Measurements from ENCODE around the gene DDRGK1.
"Not testable (repeated sequence)": the region's sequence is repeated elsewhere in the genome, so short reads cannot be mapped to it uniquely, and the experiment has no call there.

DDRGK1 gene

DNA sequence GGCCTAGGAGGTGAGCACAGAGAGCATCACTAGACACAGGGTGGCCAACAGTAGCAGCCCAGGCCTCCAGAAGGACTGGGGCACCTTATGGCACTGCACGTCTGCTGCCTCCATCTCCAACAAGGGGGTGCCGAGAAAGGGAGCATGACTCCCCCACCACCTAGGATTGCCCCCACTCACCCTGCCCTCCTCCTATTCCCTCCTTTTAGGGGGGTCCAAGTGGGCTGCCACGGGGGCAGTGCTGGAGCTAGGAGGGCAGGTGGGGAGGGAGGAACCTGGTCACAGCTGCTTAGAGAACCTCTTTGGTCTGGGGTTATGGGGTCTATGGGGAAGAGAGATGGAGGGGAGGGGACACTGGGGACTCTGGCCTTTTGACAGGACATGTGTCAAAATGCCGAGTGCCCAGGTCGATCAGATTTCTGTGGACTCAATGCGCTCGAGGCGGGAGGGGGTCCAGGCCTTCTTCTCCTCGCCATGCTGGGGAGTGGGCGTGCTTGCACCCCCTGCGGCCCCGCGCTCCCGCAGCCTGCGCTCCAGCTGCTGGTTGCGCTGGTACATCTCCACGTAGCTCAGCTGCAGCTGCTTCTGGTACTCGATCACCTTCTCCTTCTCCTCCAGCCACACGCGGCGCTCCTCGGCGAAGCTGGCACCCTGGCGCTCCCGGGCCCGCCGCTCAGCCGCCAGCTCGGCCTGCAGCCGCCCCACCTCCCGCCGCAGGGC, 40.3 kb downstream of the DDRGK1 start:
- Mint-ChIP-seq H3K4me1 (peaks cover 10% of the 10 kb centered on the region), H3K9me3 (no peaks in the 10 kb centered on the region), H3K27me3 (peaks cover 51% of the 10 kb centered on the region), H3K27ac (no peak overlapping the region), H3K4me3 (no peak overlapping the region), H3K36me3 (peaks cover 3% of the 10 kb centered on the region)
- CTCF ChIA-PET, result no interaction called here
- DNase-seq, result no peak

DNA sequence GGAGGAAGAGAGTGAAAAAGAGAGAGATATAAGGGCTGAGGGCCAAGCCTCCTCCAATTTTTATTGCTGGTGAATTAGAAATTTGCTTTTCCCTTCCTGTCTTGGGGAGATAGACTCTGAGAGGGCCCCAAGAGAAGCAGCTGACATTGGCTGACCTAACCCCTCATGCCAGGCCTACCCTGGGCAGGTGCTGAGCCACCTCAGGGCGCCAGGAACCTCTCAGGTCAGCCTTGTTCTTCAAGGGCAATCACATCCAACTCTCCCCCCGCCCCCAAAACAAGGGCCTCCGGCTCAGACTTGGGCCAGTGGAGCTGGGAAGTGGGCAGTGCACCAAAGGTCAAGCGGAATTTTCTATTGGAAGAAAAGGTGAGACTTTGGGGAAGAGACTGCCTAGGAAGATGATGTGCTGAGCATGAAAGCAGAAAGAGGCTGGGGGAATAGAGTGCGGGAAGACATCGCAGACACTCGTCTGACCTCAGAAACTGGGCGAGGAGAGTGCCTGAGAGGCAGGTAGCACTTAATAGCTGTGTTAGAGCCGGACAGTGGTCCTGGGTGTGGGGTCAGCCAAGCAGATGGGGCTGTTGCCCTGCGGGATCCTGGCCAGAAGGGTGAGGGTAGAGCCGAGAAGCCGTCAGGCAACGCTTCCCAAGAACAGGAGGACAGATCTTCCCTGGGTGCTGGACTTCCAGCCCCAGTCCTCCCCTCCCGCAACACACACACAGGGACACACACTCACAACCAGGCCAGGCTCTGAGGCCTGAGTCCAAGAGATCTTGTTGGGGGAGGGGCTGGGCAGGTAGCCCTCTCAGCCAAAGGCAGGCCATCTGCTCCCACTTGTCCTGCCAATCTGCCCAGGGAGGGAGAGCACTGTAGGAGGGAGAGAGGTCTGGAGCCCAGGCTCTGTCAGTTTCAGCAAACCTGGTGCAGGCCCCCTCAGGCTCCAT, 41.1 kb downstream of the DDRGK1 start:
- CTCF ChIA-PET, result interaction anchor here (1.4 to 1.5 kb wide), 2 partner anchors 9 to 107 kb away, joined by 3 to 5 read pairs; no protein-coding TSS in a partner anchor
- Mint-ChIP-seq H3K36me3 (peaks cover 10% of the 10 kb centered on the region), H3K9me3 (no peaks in the 10 kb centered on the region), H3K4me1 (peaks cover 14% of the 10 kb centered on the region), H3K27ac (no peak overlapping the region), H3K4me3 (no peak overlapping the region), H3K27me3 (peaks cover 43% of the 10 kb centered on the region)
- DNase-seq, result no peak

DNA sequence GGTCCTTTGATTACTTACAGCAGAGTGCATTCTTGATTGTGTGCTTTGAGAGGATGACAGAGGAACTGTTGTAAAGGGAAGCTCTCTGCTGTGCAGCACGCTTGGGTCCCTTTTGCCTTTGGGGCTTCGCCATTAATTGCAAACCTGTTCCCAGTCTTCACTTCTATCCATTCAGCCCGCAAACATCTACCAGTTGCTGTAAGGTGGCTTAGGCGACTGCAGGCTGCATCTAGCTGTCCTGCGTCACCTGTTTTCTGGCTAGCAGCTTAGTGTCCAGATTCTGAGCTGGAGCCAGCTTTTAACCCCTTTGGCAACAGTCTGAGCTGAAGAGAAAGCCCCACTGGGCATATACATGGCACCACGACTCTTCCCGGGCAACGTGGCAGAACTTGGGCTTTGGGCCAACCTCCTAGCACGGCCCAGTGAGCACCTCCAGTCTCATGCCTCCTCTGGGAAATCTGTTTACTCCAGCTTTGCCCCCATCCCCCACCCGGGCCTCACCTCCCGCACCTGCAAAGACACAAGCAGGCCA, 42.3 kb downstream of the DDRGK1 start:
- no peaks in the 10 kb centered on the region for H3K9me3 Mint-ChIP-seq
- no peak overlapping the region for H3K27ac Mint-ChIP-seq
- no peak for DNase-seq
- H3K36me3 Mint-ChIP-seq, result peaks cover 11% of the 10 kb centered on the region
- CTCF ChIA-PET, result interaction anchor here (1.4 to 1.5 kb wide), 2 partner anchors 10 to 105 kb away, joined by 3 to 5 read pairs; no protein-coding TSS in a partner anchor
- peaks cover 30% of the 10 kb centered on the region for H3K27me3 Mint-ChIP-seq
- peaks cover 25% of the 10 kb centered on the region for H3K4me1 Mint-ChIP-seq
- H3K4me3 Mint-ChIP-seq, result no peak overlapping the region

DNA sequence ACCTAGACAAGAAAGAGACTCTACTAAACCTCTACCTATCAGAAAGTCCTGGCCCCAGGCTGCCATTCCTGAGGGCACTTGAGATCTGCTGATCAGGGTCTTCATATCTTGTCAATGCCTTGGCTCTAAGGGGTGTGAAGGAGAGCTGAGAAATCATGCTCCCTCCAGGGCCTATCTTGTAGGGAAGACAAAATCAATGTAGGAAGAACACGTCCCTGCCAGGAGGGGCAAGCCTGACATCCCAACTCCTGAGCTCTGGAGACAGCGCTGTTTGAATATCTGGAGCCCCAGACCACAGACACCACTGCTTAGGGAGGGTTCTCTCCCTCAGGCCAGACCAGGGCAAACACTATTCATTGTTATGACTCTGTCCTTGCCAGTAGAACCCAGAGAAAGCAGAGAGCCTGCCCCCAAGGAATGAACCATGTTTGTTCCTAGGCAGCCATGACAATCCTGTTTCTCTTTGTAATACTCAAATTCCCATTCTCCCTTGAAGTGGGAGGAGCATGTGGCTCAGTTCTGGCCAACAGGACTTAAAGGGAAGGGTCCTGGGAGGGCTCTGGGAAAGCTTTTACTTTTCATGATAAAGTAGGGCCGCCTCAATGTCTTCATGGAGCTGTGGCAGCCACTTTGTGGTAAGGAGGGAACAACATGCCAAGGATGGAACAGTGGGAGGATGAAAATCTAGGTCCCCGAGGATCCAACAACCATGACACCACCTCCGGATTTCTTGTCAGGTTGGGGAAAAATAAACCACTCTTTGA, 43.0 kb downstream of the DDRGK1 start:
- CTCF ChIA-PET, result interaction anchor here (1.4 to 1.5 kb wide), 2 partner anchors 11 to 105 kb away, joined by 3 to 5 read pairs; no protein-coding TSS in a partner anchor
- H3K4me3 Mint-ChIP-seq, result peak overlapping the region; percentile 55
- H3K27me3 Mint-ChIP-seq, result peaks cover 24% of the 10 kb centered on the region
- peak overlapping the region; percentile 11 for H3K27ac Mint-ChIP-seq
- DNase-seq, result no peak
- H3K9me3 Mint-ChIP-seq, result no peaks in the 10 kb centered on the region
- peaks cover 31% of the 10 kb centered on the region for H3K4me1 Mint-ChIP-seq
- H3K36me3 Mint-ChIP-seq, result peaks cover 17% of the 10 kb centered on the region

DNA sequence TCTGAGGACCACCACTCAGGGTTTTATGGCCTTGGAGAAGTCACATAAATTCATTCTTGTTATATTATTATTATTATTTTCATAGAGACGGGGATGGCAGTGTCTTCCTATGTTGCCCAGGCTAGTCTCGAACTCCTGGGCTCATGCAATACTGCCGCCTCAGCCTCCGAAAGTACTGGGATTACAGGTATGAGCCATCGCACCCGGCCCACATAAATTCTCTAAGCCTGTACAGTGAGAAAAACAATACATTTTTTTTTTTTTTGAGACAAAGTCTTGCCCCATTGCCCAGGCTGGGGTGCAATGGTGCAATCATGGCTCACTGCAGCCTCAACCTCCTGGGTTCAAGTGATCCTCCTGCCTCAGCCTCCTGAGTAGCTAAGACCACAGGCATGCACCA, 44.1 kb downstream of the DDRGK1 start:
- Mint-ChIP-seq H3K4me3 (peak overlapping the region; percentile 28), H3K27ac (peak overlapping the region; percentile 58), H3K9me3 (no peaks in the 10 kb centered on the region), H3K4me1 (peaks cover 42% of the 10 kb centered on the region), H3K27me3 (peaks cover 13% of the 10 kb centered on the region), H3K36me3 (peaks cover 24% of the 10 kb centered on the region)
- CTCF ChIA-PET, result no interaction called here
- no peak for DNase-seq

DNA sequence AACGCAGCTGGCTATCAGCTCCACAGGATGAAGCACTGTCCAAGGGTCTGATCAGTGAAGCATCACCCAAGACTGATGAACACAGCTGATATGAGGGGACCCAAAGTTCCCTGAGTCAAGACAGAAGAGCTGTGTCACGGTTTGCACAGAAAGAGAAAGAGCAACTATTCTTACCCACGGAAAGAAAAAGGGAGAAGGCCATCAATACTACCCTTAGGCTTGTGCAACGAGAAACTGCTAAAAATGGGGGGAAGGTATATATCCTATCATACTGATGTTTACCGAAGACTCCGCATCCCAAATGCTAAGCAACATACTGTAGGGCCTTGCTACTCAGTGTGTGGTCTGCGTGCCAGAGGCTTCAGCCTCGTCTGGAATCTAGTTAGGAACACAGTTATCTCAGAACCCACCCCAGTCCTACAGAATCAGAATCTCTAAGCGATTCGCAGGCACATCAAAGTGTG, 45.5 kb downstream of the DDRGK1 start:
- Mint-ChIP-seq H3K4me3 (peak overlapping the region; percentile 94), H3K4me1 (peaks cover 48% of the 10 kb centered on the region), H3K27ac (peak overlapping the region; percentile 97), H3K36me3 (peaks cover 29% of the 10 kb centered on the region), H3K9me3 (no peaks in the 10 kb centered on the region), H3K27me3 (peaks cover 5% of the 10 kb centered on the region)
- CTCF ChIA-PET, result no interaction called here
- DNase-seq, result no peak

DNA sequence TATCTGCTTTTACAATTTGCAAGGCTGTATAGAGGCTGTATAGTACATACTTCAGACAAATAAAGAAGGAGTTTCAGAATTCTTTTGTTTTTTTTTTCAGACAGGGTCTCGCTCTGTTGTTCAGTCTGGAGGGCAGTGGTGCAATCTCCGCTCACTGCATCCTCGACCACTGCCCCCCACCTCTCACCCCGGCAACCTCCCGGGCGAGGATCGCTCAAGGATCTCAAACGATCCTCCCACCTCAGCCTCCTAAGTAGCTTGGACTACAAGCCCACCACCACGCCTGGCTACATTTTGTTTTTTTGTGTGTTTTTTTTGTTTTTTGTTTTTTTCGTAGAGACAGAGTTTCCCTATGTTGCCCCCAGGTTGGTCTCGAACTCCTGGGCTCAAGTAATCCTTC, 46.7 kb downstream of the DDRGK1 start:
- H3K4me3 Mint-ChIP-seq, result peak overlapping the region; percentile 94
- H3K4me1 Mint-ChIP-seq, result peaks cover 59% of the 10 kb centered on the region
- no peaks in the 10 kb centered on the region for H3K9me3 Mint-ChIP-seq
- peak overlapping the region; percentile 97 for H3K27ac Mint-ChIP-seq
- peaks cover 37% of the 10 kb centered on the region for H3K36me3 Mint-ChIP-seq
- no peak for DNase-seq
- H3K27me3 Mint-ChIP-seq, result no peaks in the 10 kb centered on the region
- CTCF ChIA-PET, result interaction anchor here (1.0 to 1.5 kb wide), 3 partner anchors 35 to 45 kb away, joined by 4 to 5 read pairs (median 4); no protein-coding TSS in a partner anchor

DNA sequence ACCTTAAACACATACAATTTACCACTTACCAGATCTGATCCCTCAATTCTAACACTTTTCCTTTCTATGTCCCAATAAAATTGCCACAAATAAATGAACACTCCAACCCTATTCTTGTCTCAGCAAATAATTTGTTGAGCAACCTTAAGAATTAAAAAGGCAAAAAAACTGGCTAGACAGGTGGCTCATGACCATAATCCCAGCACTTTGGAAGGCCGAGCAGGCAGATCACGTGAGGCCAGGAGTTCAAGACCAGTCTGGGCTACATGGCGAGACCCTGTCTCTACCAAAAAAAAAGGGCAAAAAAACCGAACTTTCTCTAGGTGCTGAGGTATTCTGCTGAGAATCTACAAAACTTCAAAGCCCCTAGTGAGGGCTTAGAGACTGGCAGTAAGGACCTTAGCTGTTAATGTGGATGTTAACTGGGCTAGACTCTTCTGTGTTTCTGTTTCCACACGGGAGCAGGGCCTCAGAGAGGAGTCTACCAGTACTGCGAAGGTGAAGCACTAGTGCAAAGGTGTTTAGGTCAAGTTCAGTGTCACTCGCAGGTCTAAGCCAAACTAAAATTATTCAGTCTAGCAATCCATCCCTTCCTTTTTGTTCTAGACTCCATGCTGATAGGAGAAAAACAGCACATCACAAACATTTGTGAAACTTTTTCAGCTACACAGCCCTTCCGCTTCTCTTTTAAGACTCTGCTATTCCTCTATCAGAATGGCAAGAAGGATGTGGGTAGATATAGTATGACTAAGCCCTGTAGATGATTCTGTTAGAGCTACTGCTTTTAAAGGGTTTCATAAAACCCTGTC, 47.5 kb downstream of the DDRGK1 start:
- H3K9me3 Mint-ChIP-seq, result no peaks in the 10 kb centered on the region
- H3K4me3 Mint-ChIP-seq, result peak overlapping the region; percentile 94
- H3K27ac Mint-ChIP-seq, result peak overlapping the region; percentile 97
- no peaks in the 10 kb centered on the region for H3K27me3 Mint-ChIP-seq
- H3K36me3 Mint-ChIP-seq, result peaks cover 43% of the 10 kb centered on the region
- H3K4me1 Mint-ChIP-seq, result peaks cover 67% of the 10 kb centered on the region
- peak; percentile 41 for DNase-seq
- CTCF ChIA-PET, result interaction anchor here (0.6 to 1.5 kb wide), 4 partner anchors 34 to 1901 kb away, joined by 3 to 5 read pairs (median 4); no protein-coding TSS in a partner anchor

DNA sequence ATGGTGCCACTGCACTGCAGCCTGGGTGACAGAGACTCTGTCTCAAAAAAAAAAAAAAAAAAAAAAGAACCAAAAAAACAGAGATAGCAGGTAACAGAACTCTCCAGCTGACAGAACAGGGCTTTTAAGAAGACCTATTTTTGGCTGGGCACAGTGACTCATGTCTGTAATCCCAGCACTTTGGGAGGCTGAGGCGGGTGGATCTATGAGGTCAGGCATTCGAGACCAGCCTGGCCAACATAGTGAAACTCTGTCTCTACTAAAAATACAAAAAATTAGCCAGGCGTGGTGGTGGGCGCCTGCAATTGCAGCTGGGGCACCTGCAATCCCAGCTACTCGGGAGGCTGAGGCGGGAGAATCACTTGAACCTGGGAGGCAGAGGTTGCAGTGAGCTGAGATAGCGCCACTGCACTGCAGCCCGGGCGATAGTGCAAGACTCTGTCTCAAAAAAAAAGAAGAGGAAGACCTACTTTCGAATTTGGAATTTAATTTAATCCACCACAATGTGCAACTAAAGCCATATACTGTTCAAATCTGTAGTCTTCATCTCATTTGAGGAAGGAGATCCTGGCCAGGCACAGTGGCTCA, 52.3 kb downstream of the DDRGK1 start:
- H3K27me3 Mint-ChIP-seq, H3K4me3 Mint-ChIP-seq, H3K27ac Mint-ChIP-seq, H3K9me3 Mint-ChIP-seq, DNase-seq, CTCF ChIA-PET: not testable (repeated sequence)
- Mint-ChIP-seq H3K4me1 (peaks cover 55% of the 10 kb centered on the region), H3K36me3 (peaks cover 62% of the 10 kb centered on the region)

DNA sequence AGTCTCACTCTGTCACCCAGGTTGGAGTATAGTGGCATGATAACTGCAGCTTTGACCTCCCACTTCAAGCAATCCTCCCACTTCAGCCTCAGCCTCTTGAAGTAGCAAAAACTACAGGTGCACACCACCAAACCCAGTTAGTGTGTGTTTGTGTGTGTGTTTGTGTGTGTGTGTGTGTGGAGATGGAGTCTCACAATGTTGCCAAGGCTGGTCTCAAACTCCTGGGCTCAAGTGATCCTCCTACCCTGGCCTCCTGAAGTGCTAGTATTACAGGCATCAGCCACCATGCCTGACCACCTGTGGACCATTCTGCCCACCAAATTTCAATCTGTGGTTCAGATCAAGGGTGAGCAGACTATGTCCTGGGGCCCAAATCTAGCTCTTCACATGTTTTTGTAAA, 53.6 kb downstream of the DDRGK1 start:
- H3K4me1 Mint-ChIP-seq, result peaks cover 43% of the 10 kb centered on the region
- no peak overlapping the region for H3K4me3 Mint-ChIP-seq
- DNase-seq, result no peak
- H3K36me3 Mint-ChIP-seq, result peaks cover 59% of the 10 kb centered on the region
- peak overlapping the region; percentile 26 for H3K27ac Mint-ChIP-seq
- H3K9me3 Mint-ChIP-seq, result no peaks in the 10 kb centered on the region
- no peaks in the 10 kb centered on the region for H3K27me3 Mint-ChIP-seq
- CTCF ChIA-PET, result no interaction called here

DNA sequence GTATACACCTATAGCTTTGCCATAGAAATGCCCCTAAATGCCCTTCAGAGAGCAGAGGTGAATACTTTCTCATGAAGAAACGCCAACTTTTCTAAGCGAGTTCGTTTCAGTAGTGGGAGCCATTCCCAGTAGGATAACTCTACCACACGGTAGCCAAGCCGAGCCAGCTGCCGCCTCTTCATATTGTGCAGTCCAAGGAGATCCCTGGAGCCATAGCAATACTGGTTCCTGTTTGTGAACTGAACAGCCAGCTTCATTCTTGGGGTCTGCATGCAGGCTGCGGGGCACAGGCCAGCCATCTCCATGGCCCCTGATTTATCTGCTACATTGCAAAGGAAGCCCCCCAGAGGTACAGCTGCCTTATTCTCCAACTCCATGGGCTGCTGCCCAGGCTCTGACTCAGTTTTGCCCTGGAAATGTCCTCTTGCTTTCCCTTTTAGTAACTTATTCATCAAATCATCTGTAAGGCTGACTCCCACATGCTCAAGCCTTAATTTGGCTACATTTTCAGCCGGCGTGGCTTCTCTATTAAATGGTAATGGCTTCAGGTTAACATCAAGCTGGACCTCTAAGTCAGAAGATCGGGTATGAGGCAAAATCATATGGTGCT, 57.6 kb downstream of the DDRGK1 start:
- H3K36me3 Mint-ChIP-seq, result peaks cover 48% of the 10 kb centered on the region
- H3K4me1 Mint-ChIP-seq, result peaks cover 12% of the 10 kb centered on the region
- H3K27me3 Mint-ChIP-seq, result no peaks in the 10 kb centered on the region
- H3K9me3 Mint-ChIP-seq, result no peaks in the 10 kb centered on the region
- no peak overlapping the region for H3K4me3 Mint-ChIP-seq
- DNase-seq, result no peak
- CTCF ChIA-PET, result interaction anchor here (0.6 to 1.1 kb wide), 2 partner anchors 17 to 442 kb away, joined by 3 read pairs; no protein-coding TSS in a partner anchor
- no peak overlapping the region for H3K27ac Mint-ChIP-seq

DNA sequence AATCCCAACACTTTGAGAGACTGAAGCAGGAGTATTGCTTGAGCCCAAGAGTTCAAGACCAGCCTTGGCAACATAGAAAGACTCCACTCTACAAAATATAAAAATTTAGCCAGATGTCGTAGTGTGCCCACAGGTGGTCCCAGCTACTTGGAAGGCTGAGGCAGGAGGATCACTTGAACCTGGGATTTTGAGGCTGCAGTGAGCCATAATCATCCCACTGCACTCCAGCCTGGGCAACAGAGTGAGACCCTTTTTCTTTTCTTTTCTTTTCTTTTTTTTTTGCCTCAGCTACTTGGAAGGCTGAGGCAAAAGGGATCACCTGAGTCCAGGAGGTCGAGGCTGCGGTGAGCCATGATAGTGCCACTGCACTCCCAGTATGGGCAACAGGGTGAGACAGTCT, 62.7 kb downstream of the DDRGK1 start:
- CTCF ChIA-PET, result no interaction called here
- DNase-seq, result no peak
- Mint-ChIP-seq H3K9me3 (no peaks in the 10 kb centered on the region), H3K27ac (no peak overlapping the region), H3K27me3 (no peaks in the 10 kb centered on the region), H3K4me3 (no peak overlapping the region), H3K36me3 (peaks cover 25% of the 10 kb centered on the region), H3K4me1 (peaks cover 5% of the 10 kb centered on the region)

Measured in activated naive CD4-positive, alpha-beta T cell treated with anti-CD3 and anti-CD28 coated beads, Interleukin-2, amount 10 ng/mL, durations not matched to agents 7 days and 5 days (primary cell).